Measurements from ENCODE around the gene EMC7.

- TF ChIP-seq EP300 (IDR thresholded peaks at IDR 0.05; ENCODE audit: low read depth) (no peak), CTCF (IDR thresholded peaks at IDR 0.05) (no peak), POLR2AphosphoS5 (IDR thresholded peaks at IDR 0.05) (no peak)
Measured at GRCh38 chr15:34122771-34123183, 21.1 kb upstream of the EMC7 start.
